ENCODE measurements around the gene IFT80.
"Not testable (repeated sequence)": the region's sequence is repeated elsewhere in the genome, so short reads cannot be mapped to it uniquely, and the experiment has no call there.

Gene IFT80

DNA sequence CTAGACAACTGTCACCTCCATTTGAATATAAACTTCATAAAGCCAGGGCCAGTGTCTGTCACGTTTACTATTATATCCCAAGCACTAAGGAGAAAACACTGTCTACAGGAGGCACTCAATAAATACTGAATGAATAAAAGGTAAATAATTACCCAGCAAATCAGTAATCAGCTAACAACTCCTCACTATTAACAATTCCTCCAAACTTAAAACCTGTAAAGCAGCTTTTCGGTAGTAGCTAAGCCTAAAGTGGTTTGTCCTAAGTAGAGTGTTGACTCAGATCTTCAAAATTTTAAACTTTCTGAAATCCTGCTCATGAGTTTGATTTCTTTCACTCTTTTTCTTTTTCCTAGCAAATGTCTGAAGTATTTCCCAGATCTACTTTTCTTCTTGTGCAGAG lies 133.9 kb downstream of the IFT80 start:
- H3K4me3 ChIP-seq (ENCODE audit: low read depth, low read length): no peak overlapping the region
- H3K27me3 ChIP-seq (ENCODE audit: control insufficient read depth, insufficient read depth, low read length): no peaks in the 10 kb centered on the region
- no peaks in the 10 kb centered on the region for H3K4me1 ChIP-seq (ENCODE audit: control insufficient read depth, insufficient read depth, low read length)
- H3K27ac ChIP-seq (ENCODE audit: low read depth, low read length): no peak overlapping the region
- H3K36me3 ChIP-seq (ENCODE audit: control insufficient read depth, insufficient read depth, low read length): no peaks in the 10 kb centered on the region
- no peaks in the 10 kb centered on the region for H3K9me3 ChIP-seq (ENCODE audit: control insufficient read depth, insufficient read depth, low read length)
- no peak overlapping the region for H3K9ac ChIP-seq (ENCODE audit: low read depth, low read length)

DNA sequence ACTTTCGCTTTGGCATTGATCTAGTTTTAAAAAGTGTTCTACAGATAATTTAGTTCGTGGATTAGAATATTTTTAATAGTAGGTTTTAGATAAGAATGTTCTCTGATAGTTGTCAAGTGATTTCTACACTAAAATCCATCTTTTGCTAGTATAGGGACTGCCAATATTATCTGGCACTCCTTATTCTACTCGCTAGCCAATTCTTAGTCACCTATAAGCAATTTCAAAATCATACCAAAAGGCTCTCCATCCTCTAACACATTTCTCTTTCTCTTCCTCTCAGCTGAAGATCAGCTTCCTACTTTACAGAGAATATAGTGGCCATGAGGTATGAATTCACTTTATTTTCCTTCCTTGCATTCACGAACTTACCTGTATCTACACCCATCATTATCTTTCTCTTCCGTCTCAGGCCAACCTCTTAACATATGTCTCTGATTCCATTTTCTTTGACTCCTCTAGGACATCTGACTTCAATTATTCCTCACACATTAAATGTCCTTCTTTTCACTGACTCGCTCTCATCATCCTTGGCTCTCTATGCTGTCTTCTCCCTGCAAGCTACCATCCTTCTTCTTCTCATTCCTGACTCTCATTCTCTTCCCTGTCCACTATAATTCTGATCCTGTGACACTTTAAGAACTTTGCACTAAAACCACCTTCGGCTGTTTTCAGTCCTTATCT lies 138.3 kb downstream of the IFT80 start:
- H3K4me3 ChIP-seq (ENCODE audit: low read depth, low read length): no peak overlapping the region
- no peak overlapping the region for H3K27ac ChIP-seq (ENCODE audit: low read depth, low read length)
- no peaks in the 10 kb centered on the region for H3K4me1 ChIP-seq (ENCODE audit: control insufficient read depth, insufficient read depth, low read length)

GRCh38 chr3:160259589-160259988 lies 139.4 kb downstream of the IFT80 start:
- Histone ChIP-seq H3K36me3 (ENCODE audit: control insufficient read depth, insufficient read depth, low read length) (no peaks in the 10 kb centered on the region), H3K27ac (ENCODE audit: low read depth, low read length) (no peak overlapping the region), H3K9ac (ENCODE audit: low read depth, low read length) (no peak overlapping the region), H3K9me3 (ENCODE audit: control insufficient read depth, insufficient read depth, low read length) (no peaks in the 10 kb centered on the region), H3K27me3 (ENCODE audit: control insufficient read depth, insufficient read depth, low read length) (no peaks in the 10 kb centered on the region), H3K4me3 (ENCODE audit: low read depth, low read length) (no peak overlapping the region), H3K4me1 (ENCODE audit: control insufficient read depth, insufficient read depth, low read length) (no peaks in the 10 kb centered on the region)

More for the DNA sequence above, 138.3 kb downstream of the IFT80 start:
- no peak overlapping the region for H3K9ac ChIP-seq (ENCODE audit: low read depth, low read length)
- H3K27me3 ChIP-seq (ENCODE audit: control insufficient read depth, insufficient read depth, low read length): no peaks in the 10 kb centered on the region
- H3K36me3 ChIP-seq (ENCODE audit: control insufficient read depth, insufficient read depth, low read length): no peaks in the 10 kb centered on the region
- no peaks in the 10 kb centered on the region for H3K9me3 ChIP-seq (ENCODE audit: control insufficient read depth, insufficient read depth, low read length)

GRCh38 chr3:160257606-160258005 lies 141.4 kb downstream of the IFT80 start:
- Histone ChIP-seq H3K4me3 (ENCODE audit: low read depth, low read length) (no peak overlapping the region), H3K9ac (ENCODE audit: low read depth, low read length) (no peak overlapping the region), H3K36me3 (ENCODE audit: control insufficient read depth, insufficient read depth, low read length) (no peaks in the 10 kb centered on the region), H3K27ac (ENCODE audit: low read depth, low read length) (no peak overlapping the region), H3K27me3 (ENCODE audit: control insufficient read depth, insufficient read depth, low read length) (no peaks in the 10 kb centered on the region), H3K9me3 (ENCODE audit: control insufficient read depth, insufficient read depth, low read length) (no peaks in the 10 kb centered on the region), H3K4me1 (ENCODE audit: control insufficient read depth, insufficient read depth, low read length) (no peaks in the 10 kb centered on the region)

DNA sequence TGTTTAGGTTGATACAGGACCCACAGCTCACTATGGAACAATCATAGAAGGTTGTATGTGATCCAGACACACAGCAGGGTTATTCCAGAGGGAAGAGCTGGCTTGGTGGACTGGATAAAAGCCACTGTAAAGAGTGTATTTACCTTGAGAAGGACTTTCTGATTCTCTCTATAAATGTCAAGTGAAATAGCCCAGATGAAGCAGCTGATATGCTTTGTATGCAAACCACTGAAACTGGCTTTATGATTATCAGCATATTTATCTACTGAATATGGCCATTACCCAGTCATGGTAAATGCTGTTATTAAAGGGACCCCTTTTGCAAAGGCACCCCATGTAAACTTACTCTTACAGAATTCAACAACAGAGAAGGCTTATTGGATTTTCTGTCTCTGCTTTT lies 145.7 kb downstream of the IFT80 start:
- Histone ChIP-seq H3K9me3 (ENCODE audit: control insufficient read depth, insufficient read depth, low read length) (no peaks in the 10 kb centered on the region), H3K27me3 (ENCODE audit: control insufficient read depth, insufficient read depth, low read length) (no peaks in the 10 kb centered on the region), H3K9ac (ENCODE audit: low read depth, low read length) (no peak overlapping the region), H3K4me3 (ENCODE audit: low read depth, low read length) (no peak overlapping the region), H3K4me1 (ENCODE audit: control insufficient read depth, insufficient read depth, low read length) (no peaks in the 10 kb centered on the region), H3K36me3 (ENCODE audit: control insufficient read depth, insufficient read depth, low read length) (no peaks in the 10 kb centered on the region), H3K27ac (ENCODE audit: low read depth, low read length) (no peak overlapping the region)

DNA sequence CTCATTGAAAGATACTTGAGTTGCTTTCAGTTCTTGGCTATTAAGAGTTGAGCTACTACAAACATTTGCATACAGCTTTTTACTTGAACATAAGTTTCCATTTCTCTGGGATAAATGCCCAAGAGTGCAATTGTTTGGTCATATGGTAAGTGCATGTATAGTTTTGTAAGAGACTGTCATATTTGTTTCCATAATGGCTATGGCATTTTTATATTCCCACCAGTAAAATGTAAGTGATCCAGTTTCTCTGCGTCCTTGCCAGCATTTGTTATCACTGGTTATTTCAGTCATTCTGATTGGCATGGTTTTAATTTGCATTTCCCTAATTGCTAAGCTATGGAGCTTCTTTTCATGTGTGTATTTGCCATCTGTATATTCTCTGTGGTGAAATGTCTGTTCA lies 151.3 kb downstream of the IFT80 start:
- Histone ChIP-seq H3K4me3 (ENCODE audit: low read depth, low read length) (no peak overlapping the region), H3K27ac (ENCODE audit: low read depth, low read length) (no peak overlapping the region), H3K9ac (ENCODE audit: low read depth, low read length) (no peak overlapping the region), H3K9me3 (ENCODE audit: control insufficient read depth, insufficient read depth, low read length) (no peaks in the 10 kb centered on the region), H3K27me3 (ENCODE audit: control insufficient read depth, insufficient read depth, low read length) (no peaks in the 10 kb centered on the region), H3K36me3 (ENCODE audit: control insufficient read depth, insufficient read depth, low read length) (no peaks in the 10 kb centered on the region), H3K4me1 (ENCODE audit: control insufficient read depth, insufficient read depth, low read length) (no peaks in the 10 kb centered on the region)

DNA sequence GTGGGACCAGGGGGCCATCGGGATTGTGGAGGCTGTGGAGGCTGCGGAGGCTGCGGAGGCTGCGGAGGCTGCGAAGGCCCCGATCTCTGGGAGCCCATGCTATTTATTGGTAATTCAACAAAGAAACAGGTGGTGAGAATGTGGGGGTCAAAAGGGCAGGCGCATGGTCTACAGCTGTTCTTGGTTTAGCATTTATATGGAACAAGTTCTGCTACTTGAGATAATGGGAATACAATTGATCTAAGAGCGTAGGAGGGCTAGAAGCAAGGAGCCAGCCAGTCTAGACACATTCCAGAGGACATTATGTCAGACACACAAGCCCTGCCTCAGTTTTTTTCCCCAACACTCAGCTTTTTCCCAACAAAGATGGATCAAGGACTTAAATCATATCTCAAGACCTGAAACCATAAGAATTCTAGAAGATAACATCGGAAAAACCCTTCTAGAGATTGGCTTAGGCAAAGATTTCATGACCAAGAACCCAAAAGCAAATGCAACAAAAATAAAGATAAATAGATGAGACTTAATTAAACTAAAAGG lies 153.7 kb downstream of the IFT80 start:
- Histone ChIP-seq H3K9me3 (ENCODE audit: control insufficient read depth, insufficient read depth, low read length) (no peaks in the 10 kb centered on the region), H3K36me3 (ENCODE audit: control insufficient read depth, insufficient read depth, low read length) (no peaks in the 10 kb centered on the region), H3K4me3 (ENCODE audit: low read depth, low read length) (no peak overlapping the region), H3K27me3 (ENCODE audit: control insufficient read depth, insufficient read depth, low read length) (no peaks in the 10 kb centered on the region), H3K27ac (ENCODE audit: low read depth, low read length) (no peak overlapping the region), H3K9ac (ENCODE audit: low read depth, low read length) (no peak overlapping the region), H3K4me1 (ENCODE audit: control insufficient read depth, insufficient read depth, low read length) (no peaks in the 10 kb centered on the region)

DNA sequence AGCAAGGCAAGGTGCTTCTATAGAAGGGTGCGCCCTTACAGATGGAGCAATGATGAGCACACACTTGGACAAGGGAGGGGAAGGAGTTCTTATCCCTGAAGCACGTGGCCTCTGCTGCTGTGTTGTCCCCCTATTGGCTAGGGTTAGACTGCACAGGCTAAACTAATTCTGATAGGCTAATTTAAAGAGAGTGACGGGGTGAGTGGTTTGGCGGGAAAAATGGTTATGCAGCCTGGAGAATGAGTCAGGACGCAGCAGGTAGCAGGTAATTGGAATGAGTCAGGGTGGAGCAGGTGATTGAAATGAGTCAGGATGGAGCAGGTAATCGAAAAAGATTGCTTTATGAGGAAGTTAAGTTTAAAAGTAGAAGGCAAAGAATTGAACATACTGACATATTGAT lies 158.3 kb downstream of the IFT80 start:
- not testable (repeated sequence) for H3K9ac ChIP-seq (ENCODE audit: low read depth, low read length); H3K27me3 ChIP-seq (ENCODE audit: control insufficient read depth, insufficient read depth, low read length); H3K36me3 ChIP-seq (ENCODE audit: control insufficient read depth, insufficient read depth, low read length); H3K4me1 ChIP-seq (ENCODE audit: control insufficient read depth, insufficient read depth, low read length); H3K27ac ChIP-seq (ENCODE audit: low read depth, low read length); H3K4me3 ChIP-seq (ENCODE audit: low read depth, low read length); H3K9me3 ChIP-seq (ENCODE audit: control insufficient read depth, insufficient read depth, low read length)

DNA sequence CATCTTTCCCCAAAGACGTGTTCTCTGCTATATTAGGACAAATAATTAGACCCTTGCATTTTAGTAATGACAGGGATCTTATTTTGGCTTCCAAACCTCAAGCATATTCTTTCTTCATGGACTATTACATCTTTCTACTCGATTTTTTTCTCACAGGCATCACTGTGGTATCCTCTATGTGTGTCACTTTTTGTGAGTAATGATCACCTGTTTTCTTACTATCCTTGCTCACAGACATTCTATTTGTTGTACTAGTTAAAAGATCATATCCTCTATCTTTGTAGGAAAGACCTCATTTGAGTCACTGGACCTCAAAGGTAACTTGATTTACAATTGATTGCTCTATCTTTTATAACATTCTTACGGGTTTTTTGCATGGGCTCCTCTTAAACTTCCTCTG lies 167.0 kb downstream of the IFT80 start:
- peaks cover 19% of the 10 kb centered on the region for H3K27me3 ChIP-seq (ENCODE audit: control insufficient read depth, insufficient read depth, low read length)
- no peak overlapping the region for H3K27ac ChIP-seq (ENCODE audit: low read depth, low read length)
- no peaks in the 10 kb centered on the region for H3K36me3 ChIP-seq (ENCODE audit: control insufficient read depth, insufficient read depth, low read length)
- H3K9ac ChIP-seq (ENCODE audit: low read depth, low read length): no peak overlapping the region
- no peaks in the 10 kb centered on the region for H3K9me3 ChIP-seq (ENCODE audit: control insufficient read depth, insufficient read depth, low read length)
- 0 out of 2 replicates have a peak, but pooled peaks cover under 1% of the 10 kb centered on the region for H3K4me1 ChIP-seq (ENCODE audit: control insufficient read depth, insufficient read depth, low read length)
- no peak overlapping the region for H3K4me3 ChIP-seq (ENCODE audit: low read depth, low read length)

DNA sequence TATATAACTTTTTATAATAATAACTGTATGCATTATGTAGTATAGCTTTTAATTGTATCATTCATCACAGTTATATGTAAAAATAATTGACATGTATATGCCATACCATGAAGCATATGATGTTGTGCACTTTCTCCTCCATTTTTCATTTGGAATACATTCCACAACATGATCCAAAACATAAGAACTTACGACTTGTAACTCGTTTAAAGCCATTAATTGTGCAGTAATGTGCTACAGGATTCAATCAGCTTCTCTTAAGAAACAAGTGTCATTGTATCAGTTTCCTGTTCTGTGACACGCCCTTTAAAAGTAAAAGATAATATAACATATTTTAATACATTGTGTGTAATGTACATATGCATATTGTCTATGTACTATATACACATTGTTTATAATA lies 171.6 kb downstream of the IFT80 start:
- Histone ChIP-seq H3K9me3 (ENCODE audit: control insufficient read depth, insufficient read depth, low read length) (no peaks in the 10 kb centered on the region), H3K4me3 (ENCODE audit: low read depth, low read length) (no peak overlapping the region), H3K27me3 (ENCODE audit: control insufficient read depth, insufficient read depth, low read length) (peaks cover 65% of the 10 kb centered on the region), H3K27ac (ENCODE audit: low read depth, low read length) (no peak overlapping the region), H3K9ac (ENCODE audit: low read depth, low read length) (no peak overlapping the region), H3K36me3 (ENCODE audit: control insufficient read depth, insufficient read depth, low read length) (no peaks in the 10 kb centered on the region), H3K4me1 (ENCODE audit: control insufficient read depth, insufficient read depth, low read length) (peaks cover 13% of the 10 kb centered on the region; the same call in 1 of the 2 replicates)

- Histone ChIP-seq H3K27me3 (ENCODE audit: control insufficient read depth, insufficient read depth, low read length) (peaks cover 76% of the 10 kb centered on the region), H3K9me3 (ENCODE audit: control insufficient read depth, insufficient read depth, low read length) (no peaks in the 10 kb centered on the region), H3K27ac (ENCODE audit: low read depth, low read length) (no peak overlapping the region), H3K4me3 (ENCODE audit: low read depth, low read length) (peak overlapping the region; percentile 68), H3K36me3 (ENCODE audit: control insufficient read depth, insufficient read depth, low read length) (no peaks in the 10 kb centered on the region), H3K4me1 (ENCODE audit: control insufficient read depth, insufficient read depth, low read length) (peaks cover 13% of the 10 kb centered on the region; the same call in 1 of the 2 replicates), H3K9ac (ENCODE audit: low read depth, low read length) (0 out of 2 replicates have a peak overlapping the region, but pooled peaks have one; percentile 3)
Measured at GRCh38 chr3:160226026-160226907, 172.8 kb downstream of the IFT80 start.
